Vagina (tissue), 2 donors: ENCODE results near the gene INSRR.

Experiments
- POLR2A ChIP-seq, 2 donors: fragments of 450-650 bp; IDR thresholded peaks; one replicate each; pipeline ENCODE4 v1.6.1; 2017; ENCODE audit warnings: antibody characterized with exemption in 2 of 2, mild to moderate bottlenecking in 2 of 2, moderate library complexity in 2 of 2
- POLR2AphosphoS5 ChIP-seq, 2 donors: sonication (generic); formaldehyde crosslinking; IDR thresholded peaks; one replicate each; pipeline ENCODE4 v1.9.0; 2017; ENCODE audit warnings: antibody characterized with exemption in 2 of 2, mild to moderate bottlenecking in 2 of 2, low read depth in 1 of 2; ENCODE audit not compliant: insufficient read depth in 1 of 2
- TF ChIP-seq, protein P1 (sequence below), 3 experiments: fragments of 450-650 bp in 2 of 3; fragments of 200-600 bp in 1 of 3; sonication (generic) in 1 of 3; IDR thresholded peaks; one replicate each; pipeline ENCODE4 v1.5.1; 2017 to 2019; ENCODE audit warnings: antibody characterized with exemption in 3 of 3, mild to moderate bottlenecking in 2 of 3, moderate library complexity in 2 of 3

DNA sequence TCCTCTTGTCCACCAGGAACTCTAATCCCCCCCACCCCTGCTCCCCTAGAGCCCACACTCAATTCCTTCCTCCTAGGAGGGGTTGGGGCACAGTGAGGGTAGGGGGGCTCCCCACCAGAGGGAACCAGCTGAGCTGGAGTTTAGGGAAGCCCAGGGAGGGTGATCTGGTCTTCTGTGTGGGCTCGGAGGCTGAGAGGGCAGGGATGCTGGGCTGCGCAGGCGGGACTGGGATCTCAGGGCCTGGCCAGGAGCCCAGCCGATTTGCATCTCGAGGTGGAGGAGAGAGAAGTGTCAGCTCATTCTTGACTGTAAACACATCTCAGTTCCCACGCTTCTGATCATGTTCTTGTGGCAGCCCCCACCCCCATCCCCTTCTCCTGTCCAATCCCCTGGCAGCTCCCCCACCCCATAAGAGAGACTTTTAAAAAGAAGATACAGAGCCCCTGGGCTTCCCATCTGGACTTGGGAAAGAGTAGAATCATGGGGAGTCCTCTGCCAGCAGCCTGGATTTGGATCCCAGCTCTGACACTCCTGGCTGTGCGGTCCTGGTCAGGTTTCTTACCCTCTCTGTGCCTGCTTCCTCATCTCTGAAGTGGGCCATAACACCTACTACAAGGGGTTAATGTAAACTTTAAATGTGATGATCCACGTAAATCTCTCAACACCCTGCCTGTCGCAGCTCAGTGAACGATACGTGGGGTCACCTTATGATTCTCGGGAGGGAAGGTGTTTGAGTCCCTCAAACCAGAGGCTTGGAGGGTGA is 41.2 kb upstream of the INSRR start:
- TF ChIP-seq, protein P1, sequence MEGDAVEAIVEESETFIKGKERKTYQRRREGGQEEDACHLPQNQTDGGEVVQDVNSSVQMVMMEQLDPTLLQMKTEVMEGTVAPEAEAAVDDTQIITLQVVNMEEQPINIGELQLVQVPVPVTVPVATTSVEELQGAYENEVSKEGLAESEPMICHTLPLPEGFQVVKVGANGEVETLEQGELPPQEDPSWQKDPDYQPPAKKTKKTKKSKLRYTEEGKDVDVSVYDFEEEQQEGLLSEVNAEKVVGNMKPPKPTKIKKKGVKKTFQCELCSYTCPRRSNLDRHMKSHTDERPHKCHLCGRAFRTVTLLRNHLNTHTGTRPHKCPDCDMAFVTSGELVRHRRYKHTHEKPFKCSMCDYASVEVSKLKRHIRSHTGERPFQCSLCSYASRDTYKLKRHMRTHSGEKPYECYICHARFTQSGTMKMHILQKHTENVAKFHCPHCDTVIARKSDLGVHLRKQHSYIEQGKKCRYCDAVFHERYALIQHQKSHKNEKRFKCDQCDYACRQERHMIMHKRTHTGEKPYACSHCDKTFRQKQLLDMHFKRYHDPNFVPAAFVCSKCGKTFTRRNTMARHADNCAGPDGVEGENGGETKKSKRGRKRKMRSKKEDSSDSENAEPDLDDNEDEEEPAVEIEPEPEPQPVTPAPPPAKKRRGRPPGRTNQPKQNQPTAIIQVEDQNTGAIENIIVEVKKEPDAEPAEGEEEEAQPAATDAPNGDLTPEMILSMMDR (IDR thresholded peaks at IDR 0.05), result no peak
- TF ChIP-seq POLR2A (IDR thresholded peaks at IDR 0.05) (no peak), POLR2AphosphoS5 (IDR thresholded peaks at IDR 0.05; ENCODE audit: insufficient read depth in 1 of 2, low read depth in 1 of 2) (no peak)
